GM18870 (cell line): Measurements from ENCODE around the gene FAXC.
"Not testable (repeated sequence)": the region's sequence is repeated elsewhere in the genome, so short reads cannot be mapped to it uniquely, and the experiment has no call there.

Experiments used
- ATAC-seq: cut with Tn5 transposase; IDR thresholded peaks from one replicate; pipeline ENCODE4 v1.9.1; 2021; ENCODE audit warnings: moderate library complexity; ENCODE audit not compliant: unreplicated experiment

FAXC gene

GRCh38 chr6:99341862-99342455, 7.5 kb downstream of the FAXC start:
- ATAC-seq, result peak; percentile 54

GRCh38 chr6:99338188-99338587, 11.3 kb downstream of the FAXC start:
- ATAC-seq, result no peak

GRCh38 chr6:99335298-99335697, 14.2 kb downstream of the FAXC start:
- ATAC-seq, result not testable (repeated sequence)

GRCh38 chr6:99334526-99335127, 14.8 kb downstream of the FAXC start:
- ATAC-seq, result peak; percentile 30

GRCh38 chr6:99333068-99333467, 16.4 kb downstream of the FAXC start:
- peak; percentile 91 for ATAC-seq

GRCh38 chr6:99331531-99331930, 17.9 kb downstream of the FAXC start:
- ATAC-seq, result no peak

GRCh38 chr6:99330159-99330558, 19.3 kb downstream of the FAXC start:
- ATAC-seq, result peak; percentile 71

GRCh38 chr6:99324996-99325395, 24.5 kb downstream of the FAXC start:
- no peak for ATAC-seq

GRCh38 chr6:99318566-99318965, 30.9 kb downstream of the FAXC start:
- ATAC-seq, result no peak

- no peak for ATAC-seq
These were observed 37.1 kb downstream of the FAXC start for GRCh38 chr6:99312354-99312753.

GRCh38 chr6:99310553-99310952, 38.9 kb downstream of the FAXC start:
- ATAC-seq, result no peak

GRCh38 chr6:99309557-99309956, 39.9 kb downstream of the FAXC start:
- ATAC-seq, result no peak

- ATAC-seq, result no peak
These were observed 40.7 kb downstream of the FAXC start for GRCh38 chr6:99308788-99309187.

GRCh38 chr6:99307295-99307907, 42.1 kb downstream of the FAXC start:
- no peak for ATAC-seq

GRCh38 chr6:99306341-99306740, 43.1 kb downstream of the FAXC start:
- no peak for ATAC-seq

GRCh38 chr6:99305021-99305554, 44.4 kb downstream of the FAXC start:
- no peak for ATAC-seq

- no peak for ATAC-seq
These were observed 52.1 kb downstream of the FAXC start for GRCh38 chr6:99297415-99297814.

- no peak for ATAC-seq
These were observed 52.5 kb downstream of the FAXC start for GRCh38 chr6:99297006-99297405.

- no peak for ATAC-seq
These were observed 53.2 kb downstream of the FAXC start for GRCh38 chr6:99296261-99296660.

GRCh38 chr6:99295276-99295675, 54.2 kb downstream of the FAXC start:
- no peak for ATAC-seq

GRCh38 chr6:99294786-99295185, 54.7 kb downstream of the FAXC start:
- ATAC-seq, result no peak

- no peak for ATAC-seq
These were observed 59.8 kb downstream of the FAXC start for GRCh38 chr6:99289701-99290100.
